IMR-90 (cell line): ENCODE results near the gene RASGRF2. TPM values are rescaled to one million over a fixed set of nuclear protein-coding genes. Genes with fewer than 3 reads are reported as not detected.

Experiments
- ATAC-seq: fragments of 200-7000 bp; cut with Tn5 transposase; 2 replicates; pipeline ENCODE4 v1.9.1; 2020; ENCODE audit warnings: low read depth, mild to moderate bottlenecking, moderate library complexity
- BruUV-seq: library from RNA; stranded (reverse); fragments of 400-500 nt; replicated peaks from 2 replicates; lab custom pipeline; 2021; lab: Mats Ljungman, UMichigan
- CTCF ChIA-PET: fragments of 300-600 bp; formaldehyde crosslinking; extraction: SDS; loops from one replicate; lab custom pipeline; 2021; ENCODE audit warnings: antibody characterized with exemption; lab: Yijun Ruan, JAX
- POLR2A ChIA-PET: fragments of 300-600 bp; sonication (Branson Sonifier 250); formaldehyde crosslinking; loops from one replicate; lab custom pipeline; 2022; ENCODE audit warnings: antibody characterized with exemption; ENCODE audit not compliant: unreplicated experiment; lab: Charles Lee
- DNase-seq: peaks from one replicate; pipeline ENCODE4 v3.0.0; 2013
- H2AFZ ChIP-seq: replicated peaks from 2 replicates; pipeline ENCODE3; 2013; ENCODE audit warnings: low read length, mild to moderate bottlenecking; ENCODE audit not compliant: poor library complexity
- H2AK5ac ChIP-seq: 2 replicates; pipeline ENCODE4 v1.6.1; 2013; ENCODE audit warnings: low read depth, low read length, inconsistent platforms
- H2AK9ac ChIP-seq: replicated peaks from 2 replicates; pipeline ENCODE3; 2013; ENCODE audit warnings: mild to moderate bottlenecking, low read depth, low read length, moderate library complexity; ENCODE audit not compliant: poor library complexity
- H2BK120ac ChIP-seq: 2 replicates; pipeline ENCODE4 v1.6.1; 2013; ENCODE audit warnings: low read depth, low read length, inconsistent platforms
- H2BK15ac ChIP-seq: 3 replicates; pipeline ENCODE4 v1.6.1; 2013; ENCODE audit warnings: low read depth, low read length, inconsistent platforms
- H2BK20ac ChIP-seq: 2 replicates; pipeline ENCODE4 v1.6.1; 2013; ENCODE audit warnings: low read depth, mild to moderate bottlenecking, inconsistent platforms, low read length, moderate library complexity
- H2BK5ac ChIP-seq: 2 replicates; pipeline ENCODE4 v1.6.1; 2013; ENCODE audit warnings: mild to moderate bottlenecking, low read depth, low read length, inconsistent platforms; ENCODE audit not compliant: poor library complexity, severe bottlenecking
- H3K14ac ChIP-seq: replicated peaks from 2 replicates; pipeline ENCODE4 v1.6.1; 2013; ENCODE audit warnings: low read depth, low read length, inconsistent platforms
- H3K18ac ChIP-seq: 2 replicates; pipeline ENCODE4 v1.6.1; 2013; ENCODE audit warnings: low read depth, low read length, control low read depth
- H3K23ac ChIP-seq: 2 replicates; pipeline ENCODE4 v1.6.1; 2013; ENCODE audit warnings: low read depth, low read length, inconsistent platforms
- H3K27ac ChIP-seq: 2 replicates; pipeline ENCODE4 v1.5.1; 2013; ENCODE audit warnings: mild to moderate bottlenecking, control low read depth, low read length; ENCODE audit not compliant: insufficient read depth
- H3K27me3 ChIP-seq: 2 replicates; pipeline ENCODE4 v1.6.1; 2013; ENCODE audit warnings: low read length; ENCODE audit not compliant: control insufficient read depth, insufficient read depth
- H3K36me3 ChIP-seq: 2 replicates; pipeline ENCODE4 v1.6.1; 2013; ENCODE audit warnings: low read length, mixed read lengths; ENCODE audit not compliant: control insufficient read depth, insufficient read depth
- H3K4ac ChIP-seq: 2 replicates; pipeline ENCODE4 v1.6.1; 2013; ENCODE audit warnings: low read depth, low read length, inconsistent platforms
- H3K4me1 ChIP-seq: 2 replicates; pipeline ENCODE4 v1.6.1; 2013; ENCODE audit warnings: low read length, mixed read lengths; ENCODE audit not compliant: control insufficient read depth, insufficient read depth
- H3K4me2 ChIP-seq: 2 replicates; pipeline ENCODE4 v1.6.1; 2013; ENCODE audit warnings: low read depth, mild to moderate bottlenecking, control low read depth, low read length, moderate library complexity
- H3K4me3 ChIP-seq: 2 replicates; pipeline ENCODE4 v1.5.1; 2013; ENCODE audit warnings: low read depth, mild to moderate bottlenecking, control low read depth, low read length, moderate library complexity; ENCODE audit not compliant: insufficient read depth
- H3K56ac ChIP-seq: 2 replicates; pipeline ENCODE4 v1.6.1; 2013; ENCODE audit warnings: low read length, inconsistent platforms; ENCODE audit not compliant: insufficient read depth; ENCODE audit errors: extremely low read depth
- H3K79me1 ChIP-seq, 2 experiments: 2 replicates each; pipeline ENCODE4 v1.6.1; 2013; ENCODE audit warnings: low read length in 2 of 2, inconsistent platforms in 1 of 2, low read depth in 1 of 2
- H3K9ac ChIP-seq: 2 replicates; pipeline ENCODE4 v1.6.1; 2013; ENCODE audit warnings: low read depth, low read length, control low read depth
- H3K9me1 ChIP-seq: 2 replicates; pipeline ENCODE4 v1.6.1; 2013; ENCODE audit warnings: low read length, inconsistent platforms; ENCODE audit not compliant: insufficient read depth
- H3K9me3 ChIP-seq: 2 replicates; pipeline ENCODE4 v1.6.1; 2013; ENCODE audit warnings: low read length; ENCODE audit not compliant: control insufficient read depth, insufficient read depth
- H4K20me1 ChIP-seq: 2 replicates; pipeline ENCODE4 v1.6.1; 2013; ENCODE audit warnings: low read length, inconsistent platforms; ENCODE audit not compliant: insufficient read depth
- H4K5ac ChIP-seq: 2 replicates; pipeline ENCODE4 v1.6.1; 2013; ENCODE audit warnings: mild to moderate bottlenecking, low read depth, low read length, control low read depth
- H4K8ac ChIP-seq, 2 experiments: 2 replicates each; pipeline ENCODE4 v1.6.1; 2013; ENCODE audit warnings: low read depth in 2 of 2, low read length in 2 of 2, control low read depth in 1 of 2, inconsistent platforms in 1 of 2
- H4K91ac ChIP-seq: 2 replicates; pipeline ENCODE4 v1.6.1; 2013; ENCODE audit warnings: low read depth, low read length, inconsistent platforms; ENCODE audit not compliant: insufficient read depth
- CHD1 ChIP-seq: IDR thresholded peaks from 2 replicates; pipeline ENCODE4 v1.6.1; 2012; ENCODE audit warnings: low read depth, low read length, improper control_type of control experiment
- CTCF ChIP-seq: conservative IDR thresholded peaks from 2 replicates; pipeline ENCODE4 v1.5.1; 2012; ENCODE audit warnings: mild to moderate bottlenecking, low read depth, low read length, improper control_type of control experiment
- NFE2L2 ChIP-seq: fragments of 150-350 bp; IDR thresholded peaks from 2 replicates; pipeline ENCODE4 v1.6.1; 2016; ENCODE audit warnings: low read depth, mild to moderate bottlenecking, low read length
- RAD21 ChIP-seq: IDR thresholded peaks from 2 replicates; pipeline ENCODE4 v1.6.1; 2012; ENCODE audit warnings: low read length, improper control_type of control experiment
- RCOR1 ChIP-seq: IDR thresholded peaks from 2 replicates; pipeline ENCODE4 v1.6.1; 2012; ENCODE audit warnings: mild to moderate bottlenecking, low read length, improper control_type of control experiment; ENCODE audit not compliant: insufficient replicate concordance
- WGBS, 2 experiments: methylation state at CpG; one replicate each; pipeline versions ENCODE4 v1.1.5 to v1.1.7; 2013; ENCODE audit warnings: missing lambda C conversion rate in 2 of 2; ENCODE audit not compliant: insufficient read length in 1 of 2; ENCODE audit errors: extremely low coverage in 2 of 2; 5-methylcytosine and 5-hydroxymethylcytosine counted together
- dilution Hi-C: fragments of 300-500 bp; cut with HindIII; formaldehyde crosslinking; loops from one replicate; pipeline ENCODE4 v1.14.3; 2018; ENCODE audit warnings: low sequenced_read_pairs; ENCODE audit not compliant: unreplicated experiment
- in situ Hi-C: fragments of 300-500 bp; cut with MboI; formaldehyde crosslinking; loops from 3 replicates; pipeline ENCODE4 v1.14.3; 2019; ENCODE audit warnings: low sequenced_read_pairs, inconsistent platforms, mixed read lengths
- intact Hi-C: fragments of 100-400 bp; cut with micrococcal nuclease; formaldehyde crosslinking; loops from 2 replicates; pipeline ENCODE4 v1.10.0; 2022
- polyA plus RNA-seq, 3 experiments: library from polyadenylated mRNA; depleted of rRNA; stranded (reverse); fragments of >200 nt; gene quantifications; 2 replicates each; pipeline ENCODE4 v1.2.3, GENCODE V29; 2012; ENCODE audit warnings: low replicate concordance in 1 of 3
- total RNA-seq: library from RNA; depleted of rRNA; stranded (reverse); fragments of >200 nt; gene quantifications from 2 replicates; pipeline ENCODE4 v1.2.3, GENCODE V29; 2012

RASGRF2 gene
- total and polyA plus RNA-seq, 2 of the 4 experiments (the other 2 are of a cell fraction), result 2.9 to 5.0 TPM

GRCh38 chr5:81005708-81006107, 45.5 kb downstream of the RASGRF2 start:
- H3K18ac ChIP-seq, result no peak overlapping the region
- no peak overlapping the region for H3K4me3 ChIP-seq
- H2AK9ac ChIP-seq, result no peak overlapping the region
- H2AK5ac ChIP-seq, result no peak overlapping the region
- no peak overlapping the region for H3K9ac ChIP-seq
- no peak overlapping the region for H4K5ac ChIP-seq
- peaks cover 3% of the 10 kb centered on the region; the same call in 1 of the 2 replicates for H3K9me1 ChIP-seq
- H4K20me1 ChIP-seq, result peaks cover 12% of the 10 kb centered on the region; the same call in 1 of the 2 replicates
- H3K4ac ChIP-seq, result no peak overlapping the region
- H3K79me1 ChIP-seq, result peaks cover 25 to 70% of the 10 kb centered on the region in 2 experiments
- no peak overlapping the region for H3K23ac ChIP-seq
- TF ChIP-seq CHD1 (no peak), NFE2L2 (no peak), RAD21 (no peak), CTCF (no peak), RCOR1 (no peak)
- POLR2A ChIA-PET, result no interaction called here
- H3K56ac ChIP-seq, result no peak overlapping the region
- H3K14ac ChIP-seq, result no peak overlapping the region
- in situ Hi-C loops, result no loop called here
- dilution Hi-C loops, result no loop called here
- H3K4me2 ChIP-seq, result no peak overlapping the region
- peaks cover 12% of the 10 kb centered on the region for H3K4me1 ChIP-seq
- H2BK20ac ChIP-seq, result no peak overlapping the region
- H4K91ac ChIP-seq, result no peak overlapping the region
- no TSS peak for BruUV-seq
- intact Hi-C loops, result no loop called here
- H3K27ac ChIP-seq, result no peak overlapping the region
- no peak overlapping the region for H2BK15ac ChIP-seq
- CTCF ChIA-PET, result no interaction called here
- H2BK120ac ChIP-seq, result no peak overlapping the region
- H3K36me3 ChIP-seq, result no peaks in the 10 kb centered on the region
- H3K9me3 ChIP-seq, result no peaks in the 10 kb centered on the region
- DNase-seq (no peak), ATAC-seq (no peak)
- no peak overlapping the region for H2BK5ac ChIP-seq
- H3K27me3 ChIP-seq, result no peaks in the 10 kb centered on the region
- H4K8ac ChIP-seq, result no peak overlapping the region
- no CpG with 5 or more reads among the region's 4 CpGs for WGBS, 2 experiments
- no peak overlapping the region for H2AFZ ChIP-seq
